ENCODE data around the gene TTN.

Gene TTN

GRCh38 chr2:178478439-178479274, 328.6 kb downstream of the TTN start, which contains the start of gene FKBP7:
Gene FKBP7 (minus strand): TSS chr2:178478600. CDS start chr2:178478499, 101 bp downstream.
- Histone ChIP-seq H3K36me3 (ENCODE audit: insufficient read depth, insufficient read length, low read length) (no peaks in the 10 kb centered on the region), H3K9me3 (ENCODE audit: insufficient read depth, low read length) (no peaks in the 10 kb centered on the region), H3K27me3 (ENCODE audit: insufficient read depth, insufficient read length) (peaks cover 18% of the 10 kb centered on the region), H3K4me3 (ENCODE audit: insufficient read length, low read depth) (peak within 1 kb of the TSS; percentile 81), H3K4me1 (ENCODE audit: insufficient read depth, insufficient read length) (no peaks in the 10 kb centered on the region), H3K9ac (ENCODE audit: insufficient read length, low read depth) (peak within 1 kb of the TSS; percentile 83)
- TF ChIP-seq ZNF274 (IDR thresholded peaks at IDR 0.05; ENCODE audit: low read depth, low read length) = no peak
- DNase-seq (ENCODE audit: low read depth, low spot score) = no peak

DNA sequence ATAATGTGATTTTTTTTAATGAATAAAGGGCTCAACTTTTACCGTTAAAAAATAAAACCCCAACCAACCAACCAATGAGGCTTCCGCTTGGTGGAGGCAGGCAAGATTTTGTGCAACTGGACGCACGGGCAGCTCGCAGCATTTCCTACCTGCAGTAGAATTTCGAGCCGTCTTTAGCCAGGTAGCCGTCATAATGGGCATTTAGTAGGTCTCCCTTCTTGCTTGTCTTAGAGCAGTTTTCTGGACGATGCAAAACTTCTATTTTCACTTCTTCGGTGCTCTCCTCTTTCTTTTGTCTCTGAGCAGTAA, 329.1 kb downstream of the TTN start:
- TF ChIP-seq SUZ12 (IDR thresholded peaks at IDR 0.05; ENCODE audit: extremely low read depth, insufficient read depth, insufficient read length) = no peak
- no peak for TF ChIP-seq ZNF274 (IDR thresholded peaks at IDR 0.05; ENCODE audit: low read depth, low read length)
- no peak for TF ChIP-seq YY1 (IDR thresholded peaks at IDR 0.05; ENCODE audit: insufficient read depth, insufficient read length)
- H3K4me3 ChIP-seq (ENCODE audit: insufficient read length, low read depth) = peak overlapping the region; percentile 81
- DNase-seq (ENCODE audit: low read depth, low spot score) = no peak
- no peaks in the 10 kb centered on the region for H3K4me1 ChIP-seq (ENCODE audit: insufficient read depth, insufficient read length)
- peak overlapping the region; percentile 76 for H3K9ac ChIP-seq (ENCODE audit: insufficient read length, low read depth)
- H3K27me3 ChIP-seq (ENCODE audit: insufficient read depth, insufficient read length) = peaks cover 18% of the 10 kb centered on the region
- H3K9me3 ChIP-seq (ENCODE audit: insufficient read depth, low read length) = no peaks in the 10 kb centered on the region
- no peaks in the 10 kb centered on the region for H3K36me3 ChIP-seq (ENCODE audit: insufficient read depth, insufficient read length, low read length)

GRCh38 chr2:178477443-178478129, 329.6 kb downstream of the TTN start:
- no peak for TF ChIP-seq ZNF274 (IDR thresholded peaks at IDR 0.05; ENCODE audit: low read depth, low read length)
- TF ChIP-seq YY1 (IDR thresholded peaks at IDR 0.05; ENCODE audit: insufficient read depth, insufficient read length) = no peak
- TF ChIP-seq SUZ12 (IDR thresholded peaks at IDR 0.05; ENCODE audit: extremely low read depth, insufficient read depth, insufficient read length) = no peak
- no peaks in the 10 kb centered on the region for H3K36me3 ChIP-seq (ENCODE audit: insufficient read depth, insufficient read length, low read length)
- H3K4me3 ChIP-seq (ENCODE audit: insufficient read length, low read depth) = peak overlapping the region; percentile 81
- H3K9me3 ChIP-seq (ENCODE audit: insufficient read depth, low read length) = no peaks in the 10 kb centered on the region
- peak overlapping the region; percentile 76 for H3K9ac ChIP-seq (ENCODE audit: insufficient read length, low read depth)
- no peaks in the 10 kb centered on the region for H3K4me1 ChIP-seq (ENCODE audit: insufficient read depth, insufficient read length)
- DNase-seq (ENCODE audit: low read depth, low spot score) = no peak
- H3K27me3 ChIP-seq (ENCODE audit: insufficient read depth, insufficient read length) = peaks cover 18% of the 10 kb centered on the region

- Histone ChIP-seq H3K4me3 (ENCODE audit: insufficient read length, low read depth) (no peak overlapping the region), H3K27me3 (ENCODE audit: insufficient read depth, insufficient read length) (peaks cover 17% of the 10 kb centered on the region)
- TF ChIP-seq SUZ12 (IDR thresholded peaks at IDR 0.05; ENCODE audit: extremely low read depth, insufficient read depth, insufficient read length) (no peak), ZNF274 (IDR thresholded peaks at IDR 0.05; ENCODE audit: low read depth, low read length) (no peak), YY1 (IDR thresholded peaks at IDR 0.05; ENCODE audit: insufficient read depth, insufficient read length) (no peak)
Observed at GRCh38 chr2:178476477-178476876, 330.7 kb downstream of the TTN start.

More at GRCh38 chr2:178476477-178476876, 330.7 kb downstream of the TTN start:
- no peaks in the 10 kb centered on the region for H3K36me3 ChIP-seq (ENCODE audit: insufficient read depth, insufficient read length, low read length)
- DNase-seq (ENCODE audit: low read depth, low spot score) = no peak
- H3K9me3 ChIP-seq (ENCODE audit: insufficient read depth, low read length) = no peaks in the 10 kb centered on the region
- H3K9ac ChIP-seq (ENCODE audit: insufficient read length, low read depth) = no peak overlapping the region
- H3K4me1 ChIP-seq (ENCODE audit: insufficient read depth, insufficient read length) = no peaks in the 10 kb centered on the region

All from NT2/D1 (cell line).